ENCODE results near the gene PRRC2C.

DNA sequence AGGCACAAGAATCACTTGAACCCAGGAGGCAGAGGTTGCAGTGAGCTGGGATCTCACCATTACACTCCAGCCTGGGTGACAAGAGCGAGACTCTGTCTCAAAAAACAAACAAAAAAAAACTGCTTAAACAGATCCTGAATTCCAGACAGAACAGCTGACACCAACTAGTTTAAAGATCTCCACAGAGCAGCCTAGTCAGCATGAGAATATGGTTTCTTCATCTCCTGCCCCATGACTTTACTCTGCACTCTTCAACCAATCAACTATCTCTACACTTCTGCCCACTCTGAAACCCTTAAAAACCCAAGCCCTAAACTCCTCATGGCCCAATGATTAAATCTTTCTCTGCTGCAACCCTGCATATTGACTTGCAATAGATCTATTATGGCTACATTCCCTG, 7.5 kb upstream of the PRRC2C start:
- TF ChIP-seq CTCF (IDR thresholded peaks at IDR 0.05) (no peak), EP300 (IDR thresholded peaks at IDR 0.05; ENCODE audit: low read depth) (no peak), POLR2A (IDR thresholded peaks at IDR 0.05) (no peak), POLR2AphosphoS5 (IDR thresholded peaks at IDR 0.05) (no peak)
